ENCODE measurements around the gene S100A8.

S100A8 gene

DNA sequence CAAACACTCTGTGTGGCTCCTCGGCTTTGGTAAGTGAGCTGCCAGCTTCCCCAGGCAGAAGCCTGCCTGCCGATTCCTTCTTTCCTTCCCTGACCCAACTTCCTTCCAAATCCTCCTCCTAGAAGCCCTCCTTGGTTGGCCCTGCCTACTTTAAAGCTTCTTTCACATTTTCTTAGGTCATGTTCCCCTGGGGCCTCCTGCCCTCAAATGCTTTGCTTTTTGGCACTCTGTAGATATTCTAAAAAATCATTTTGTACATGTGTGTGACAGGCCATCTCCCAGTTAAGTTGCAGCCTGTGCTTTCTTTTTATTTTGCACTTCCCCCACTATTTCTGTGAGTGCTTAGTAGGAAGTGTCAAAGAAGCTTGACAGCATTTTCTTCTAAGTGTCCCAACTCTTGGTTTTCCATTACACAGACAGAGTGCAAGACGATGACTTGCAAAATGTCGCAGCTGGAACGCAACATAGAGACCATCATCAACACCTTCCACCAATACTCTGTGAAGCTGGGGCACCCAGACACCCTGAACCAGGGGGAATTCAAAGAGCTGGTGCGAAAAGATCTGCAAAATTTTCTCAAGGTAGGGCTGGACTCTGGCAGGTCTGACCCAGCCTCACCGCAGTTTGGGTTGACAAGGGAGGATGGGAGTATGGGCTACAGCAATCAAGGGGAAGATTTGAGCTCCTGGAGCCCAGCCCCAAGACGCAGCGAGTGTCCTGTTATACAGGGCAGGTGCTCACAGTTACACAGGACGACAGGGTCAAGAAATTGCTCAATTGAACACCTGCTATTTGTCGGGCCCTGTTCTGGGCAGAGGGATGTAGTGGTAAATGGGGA lies 32.8 kb downstream of the S100A8 start, which contains the start of gene S100A9:
S100A9 (plus strand) TSS at position 2 of the 838 bp plus-strand sequence; CDS start at position 432, 430 bp downstream.
- no peaks in the 10 kb centered on the region for H3K4me1 ChIP-seq (ENCODE audit: control insufficient read depth, low read depth, low read length)
- H3K27ac ChIP-seq (ENCODE audit: low read length), result no peak within 1 kb of the TSS

DNA sequence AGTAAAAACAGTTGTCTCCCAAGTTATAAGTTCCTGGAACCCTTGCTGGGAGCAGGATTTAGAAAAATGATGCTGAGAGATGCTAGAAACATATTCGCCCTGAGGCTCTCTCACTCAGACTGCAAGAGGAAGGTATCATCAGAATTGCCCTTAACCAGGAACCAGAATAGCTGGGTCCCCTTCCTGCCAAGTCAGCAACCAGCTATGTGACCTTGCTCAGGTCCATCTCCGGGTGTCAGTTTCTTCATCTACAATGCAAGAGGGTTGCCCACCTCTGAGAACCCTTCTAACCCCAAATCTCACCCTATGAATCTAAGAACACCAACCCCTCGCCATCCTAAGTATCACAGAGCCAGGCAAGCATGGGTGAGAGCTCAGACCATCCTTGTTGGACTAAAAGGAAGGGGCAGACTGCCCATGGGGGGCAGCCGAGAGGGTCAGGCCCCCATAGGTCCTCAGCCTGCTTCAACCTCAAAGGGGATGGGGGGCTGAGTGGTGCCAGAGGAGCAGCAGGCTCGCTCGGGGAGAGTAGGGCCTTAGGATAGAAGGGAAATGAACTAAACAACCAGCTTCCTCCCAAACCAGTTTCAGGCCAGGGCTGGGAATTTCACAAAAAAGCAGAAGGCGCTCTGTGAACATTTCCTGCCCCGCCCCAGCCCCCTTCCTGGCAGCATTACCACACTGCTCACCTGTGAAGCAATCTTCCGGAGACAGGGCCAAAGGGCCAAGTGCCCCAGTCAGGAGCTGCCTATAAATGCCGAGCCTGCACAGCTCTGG lies 33.6 kb downstream of the S100A8 start:
- Histone ChIP-seq H3K9ac (ENCODE audit: low read length) (no peak overlapping the region), H3K27ac (ENCODE audit: low read length) (no peak overlapping the region), H3K27me3 (ENCODE audit: control insufficient read depth, insufficient read depth, low read length) (no peaks in the 10 kb centered on the region), H3K4me3 (ENCODE audit: low read length) (no peak overlapping the region), H3K36me3 (ENCODE audit: control insufficient read depth, low read depth, low read length) (no peaks in the 10 kb centered on the region), H3K4me1 (ENCODE audit: control insufficient read depth, low read depth, low read length) (no peaks in the 10 kb centered on the region), H3K9me3 (ENCODE audit: control insufficient read depth, low read depth, low read length) (no peaks in the 10 kb centered on the region)

More for the DNA sequence above, 32.8 kb downstream of the S100A8 start, which contains the start of gene S100A9:
- H3K9me3 ChIP-seq (ENCODE audit: control insufficient read depth, low read depth, low read length), result no peaks in the 10 kb centered on the region
- no peak within 1 kb of the TSS for H3K9ac ChIP-seq (ENCODE audit: low read length)
- H3K36me3 ChIP-seq (ENCODE audit: control insufficient read depth, low read depth, low read length), result no peaks in the 10 kb centered on the region
- no peaks in the 10 kb centered on the region for H3K27me3 ChIP-seq (ENCODE audit: control insufficient read depth, insufficient read depth, low read length)
- H3K4me3 ChIP-seq (ENCODE audit: low read length), result no peak within 1 kb of the TSS

DNA sequence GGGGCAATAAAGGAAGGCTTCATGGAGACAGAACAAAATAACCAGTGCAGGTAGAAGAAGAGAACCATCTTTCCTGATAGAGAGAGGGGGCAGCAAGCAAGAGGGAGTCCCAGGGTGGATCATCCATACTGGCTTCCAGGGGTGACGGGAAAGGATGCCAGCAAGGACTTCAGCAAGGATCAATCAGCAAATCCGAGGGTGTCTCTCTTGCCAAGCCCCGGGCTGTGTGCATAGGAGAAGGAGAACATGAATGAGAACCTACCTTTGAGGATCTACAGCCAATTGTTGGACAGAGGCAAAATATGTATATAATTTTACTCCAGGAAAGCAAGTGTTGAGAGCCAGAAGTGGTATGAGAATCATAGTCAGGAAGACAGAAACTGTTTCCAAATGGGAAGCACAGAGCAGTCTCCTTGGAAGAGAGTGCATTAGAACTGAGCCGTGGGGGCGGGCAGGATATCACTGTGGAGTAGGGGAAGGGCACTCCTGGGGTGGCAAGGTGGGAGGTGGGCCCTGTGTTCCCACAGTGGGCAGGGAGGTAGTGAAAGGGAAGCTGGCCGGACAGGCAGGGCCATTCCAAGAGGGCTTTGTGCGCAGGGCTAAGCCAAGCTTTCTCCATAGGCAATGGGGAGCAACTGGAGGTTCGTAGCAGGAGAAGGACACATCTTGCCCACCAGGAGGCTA lies 34.3 kb downstream of the S100A8 start:
- Histone ChIP-seq H3K9me3 (ENCODE audit: control insufficient read depth, low read depth, low read length) (no peaks in the 10 kb centered on the region), H3K9ac (ENCODE audit: low read length) (no peak overlapping the region), H3K36me3 (ENCODE audit: control insufficient read depth, low read depth, low read length) (no peaks in the 10 kb centered on the region), H3K4me3 (ENCODE audit: low read length) (no peak overlapping the region), H3K27ac (ENCODE audit: low read length) (no peak overlapping the region), H3K27me3 (ENCODE audit: control insufficient read depth, insufficient read depth, low read length) (no peaks in the 10 kb centered on the region), H3K4me1 (ENCODE audit: control insufficient read depth, low read depth, low read length) (no peaks in the 10 kb centered on the region)

DNA sequence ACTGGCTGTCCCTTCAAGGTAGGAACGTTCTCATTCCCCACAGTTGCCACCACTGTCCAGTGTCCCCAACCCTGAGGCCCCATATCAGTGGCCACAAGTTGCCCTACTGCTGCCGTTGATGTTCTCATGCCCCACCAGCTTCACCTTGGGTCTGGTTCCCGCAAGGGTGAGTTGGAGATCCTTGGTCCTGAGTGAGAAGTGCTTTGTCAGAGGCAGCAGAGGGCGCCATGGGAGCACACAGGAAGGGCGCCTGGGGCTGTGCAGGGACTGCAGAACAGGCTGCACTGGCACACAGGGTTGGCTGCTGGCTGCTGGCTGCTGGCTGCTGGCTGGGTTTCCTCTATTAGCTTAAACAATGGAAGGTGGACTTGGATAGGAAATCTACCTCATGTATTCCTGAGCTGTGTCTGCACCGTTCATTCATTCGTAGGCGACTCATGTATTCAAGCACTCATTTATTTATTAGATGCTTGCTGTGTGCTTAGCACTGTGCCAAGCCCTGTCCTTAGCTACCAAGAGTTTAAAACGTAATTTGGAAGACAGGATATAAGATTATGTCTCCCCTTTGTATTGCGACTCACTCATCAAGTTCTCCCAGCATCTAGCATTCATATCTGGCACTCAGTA lies 35.3 kb downstream of the S100A8 start:
- no peak overlapping the region for H3K9ac ChIP-seq (ENCODE audit: low read length)
- H3K27me3 ChIP-seq (ENCODE audit: control insufficient read depth, insufficient read depth, low read length), result no peaks in the 10 kb centered on the region
- no peak overlapping the region for H3K4me3 ChIP-seq (ENCODE audit: low read length)
- no peaks in the 10 kb centered on the region for H3K9me3 ChIP-seq (ENCODE audit: control insufficient read depth, low read depth, low read length)
- H3K27ac ChIP-seq (ENCODE audit: low read length), result no peak overlapping the region
- H3K36me3 ChIP-seq (ENCODE audit: control insufficient read depth, low read depth, low read length), result no peaks in the 10 kb centered on the region
- H3K4me1 ChIP-seq (ENCODE audit: control insufficient read depth, low read depth, low read length), result no peaks in the 10 kb centered on the region

DNA sequence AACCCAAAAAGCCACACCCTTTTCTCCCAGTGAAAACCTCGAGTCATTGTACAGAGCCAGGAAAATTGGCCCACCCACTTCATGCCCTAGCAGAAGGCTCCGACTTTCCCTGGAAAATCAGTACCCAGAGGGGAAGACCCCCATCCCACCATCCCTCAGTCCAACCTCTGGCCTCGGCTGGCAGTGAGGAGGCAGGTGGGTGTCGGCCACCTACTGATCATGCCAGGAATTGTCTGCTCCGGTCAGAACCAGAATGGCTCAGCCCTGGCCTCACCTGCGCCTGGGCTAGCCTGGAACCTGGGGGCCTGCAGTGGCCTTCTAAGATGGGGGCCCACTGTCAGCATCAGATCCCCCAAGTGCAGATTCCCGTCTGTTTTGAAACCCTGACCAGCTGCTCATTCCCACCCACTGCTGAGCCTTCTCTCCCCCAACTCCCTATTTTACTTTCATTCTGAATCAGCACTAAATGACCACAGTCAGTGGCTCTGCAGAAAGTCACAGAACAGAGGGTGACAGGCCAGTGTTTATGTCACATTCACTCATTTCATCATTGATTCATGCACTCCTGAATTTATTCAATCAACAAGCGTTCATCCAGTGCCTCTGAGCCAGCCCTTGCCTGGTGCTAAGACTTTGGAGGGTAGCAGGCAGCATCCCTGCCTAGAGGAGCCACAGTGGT lies 36.2 kb downstream of the S100A8 start:
- no peak overlapping the region for H3K27ac ChIP-seq (ENCODE audit: low read length)
- no peak overlapping the region for H3K4me3 ChIP-seq (ENCODE audit: low read length)
- no peaks in the 10 kb centered on the region for H3K4me1 ChIP-seq (ENCODE audit: control insufficient read depth, low read depth, low read length)
- no peaks in the 10 kb centered on the region for H3K9me3 ChIP-seq (ENCODE audit: control insufficient read depth, low read depth, low read length)
- no peaks in the 10 kb centered on the region for H3K36me3 ChIP-seq (ENCODE audit: control insufficient read depth, low read depth, low read length)
- H3K9ac ChIP-seq (ENCODE audit: low read length), result no peak overlapping the region
- no peaks in the 10 kb centered on the region for H3K27me3 ChIP-seq (ENCODE audit: control insufficient read depth, insufficient read depth, low read length)

DNA sequence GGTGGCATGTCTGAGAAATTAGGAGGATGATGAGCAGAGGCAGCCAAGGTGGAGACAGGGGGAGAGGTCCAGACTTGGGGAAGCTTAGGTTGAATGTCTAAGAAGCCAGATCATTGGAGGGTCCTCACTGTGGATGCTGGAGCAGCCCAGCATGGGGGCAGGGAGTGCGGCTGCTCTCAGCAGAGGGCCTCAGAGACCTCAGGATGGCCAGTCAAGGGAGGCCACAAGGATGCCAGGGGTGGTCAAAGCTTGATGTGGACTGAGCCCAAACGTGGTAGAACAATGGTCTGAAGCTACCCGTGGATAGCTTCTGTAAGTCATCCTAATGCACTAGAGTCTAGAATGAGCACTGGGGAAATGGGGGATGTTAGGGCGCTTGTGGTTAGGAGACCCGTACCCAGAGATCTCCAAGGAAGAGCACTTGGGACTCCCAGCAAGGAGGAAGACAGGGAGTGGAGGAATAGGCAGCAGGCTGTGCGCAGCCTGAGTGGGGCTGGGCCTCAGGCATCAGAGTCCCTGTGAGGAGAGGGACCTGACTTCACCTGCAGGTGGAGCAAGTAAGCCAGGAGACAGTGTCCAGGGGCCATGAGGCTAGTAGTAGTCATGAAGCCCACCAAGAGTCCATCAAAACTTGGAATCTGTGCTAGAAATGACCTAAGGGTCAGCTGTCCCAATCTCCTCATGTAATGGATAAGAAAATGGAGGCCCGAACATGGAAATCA lies 37.5 kb downstream of the S100A8 start:
- no peak overlapping the region for H3K27ac ChIP-seq (ENCODE audit: low read length)
- H3K4me3 ChIP-seq (ENCODE audit: low read length), result no peak overlapping the region
- H3K9me3 ChIP-seq (ENCODE audit: control insufficient read depth, low read depth, low read length), result no peaks in the 10 kb centered on the region
- H3K36me3 ChIP-seq (ENCODE audit: control insufficient read depth, low read depth, low read length), result no peaks in the 10 kb centered on the region
- H3K27me3 ChIP-seq (ENCODE audit: control insufficient read depth, insufficient read depth, low read length), result no peaks in the 10 kb centered on the region
- H3K9ac ChIP-seq (ENCODE audit: low read length), result no peak overlapping the region
- no peaks in the 10 kb centered on the region for H3K4me1 ChIP-seq (ENCODE audit: control insufficient read depth, low read depth, low read length)

DNA sequence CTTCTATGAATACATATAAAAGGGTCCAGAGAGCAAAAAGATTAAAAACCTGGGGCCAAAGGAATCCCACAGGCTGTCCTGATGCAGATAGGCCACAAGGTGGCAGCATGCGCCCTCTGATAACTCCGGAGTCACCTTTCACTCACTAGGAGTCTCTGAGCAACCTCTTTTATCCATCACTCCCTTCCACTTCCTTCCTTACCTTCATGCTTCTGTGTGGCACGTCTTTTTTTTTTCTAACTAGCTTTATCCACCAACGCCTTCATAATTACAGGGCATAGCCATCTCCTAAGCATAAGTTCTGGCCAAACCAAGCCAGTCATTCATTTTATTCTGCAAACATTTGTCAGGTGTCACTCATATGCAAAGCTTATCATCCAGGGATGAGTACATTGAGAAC lies 38.4 kb downstream of the S100A8 start:
- Histone ChIP-seq H3K4me3 (ENCODE audit: low read length) (no peak overlapping the region), H3K27ac (ENCODE audit: low read length) (no peak overlapping the region), H3K36me3 (ENCODE audit: control insufficient read depth, low read depth, low read length) (no peaks in the 10 kb centered on the region), H3K27me3 (ENCODE audit: control insufficient read depth, insufficient read depth, low read length) (no peaks in the 10 kb centered on the region), H3K9me3 (ENCODE audit: control insufficient read depth, low read depth, low read length) (no peaks in the 10 kb centered on the region), H3K4me1 (ENCODE audit: control insufficient read depth, low read depth, low read length) (no peaks in the 10 kb centered on the region), H3K9ac (ENCODE audit: low read length) (no peak overlapping the region)

DNA sequence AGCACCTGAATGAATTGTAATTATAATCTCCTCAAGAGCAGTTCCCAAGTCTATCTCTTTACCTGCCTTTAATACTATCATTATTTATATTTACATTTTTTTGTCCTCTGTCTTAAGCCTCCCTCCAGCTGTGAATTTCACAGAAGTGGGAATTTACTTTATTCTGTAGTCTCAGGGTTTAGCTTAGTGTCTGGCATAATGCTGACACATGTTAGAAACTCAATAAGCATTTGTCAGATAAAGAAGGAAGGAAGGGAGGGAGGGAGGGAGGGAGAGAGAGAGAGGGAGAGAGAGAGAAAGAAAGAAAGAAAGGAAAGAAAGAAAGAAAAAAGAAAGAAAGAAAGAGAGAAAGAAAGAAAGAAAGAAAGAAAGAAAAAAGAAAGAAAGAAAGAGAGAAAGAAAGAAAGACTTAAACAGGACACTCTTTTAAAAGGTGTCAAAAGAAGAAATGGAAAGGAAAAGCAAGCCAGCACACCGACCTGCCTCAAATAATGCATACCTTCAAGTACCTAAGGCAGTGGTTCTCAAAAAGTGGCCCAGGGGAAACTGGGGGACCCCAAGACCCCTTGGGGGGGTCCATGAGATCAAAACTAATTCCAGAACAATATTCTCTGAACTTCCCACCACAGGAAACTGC lies 40.4 kb downstream of the S100A8 start:
- H3K27me3 ChIP-seq (ENCODE audit: control insufficient read depth, insufficient read depth, low read length), result no peaks in the 10 kb centered on the region
- no peak overlapping the region for H3K4me3 ChIP-seq (ENCODE audit: low read length)
- H3K36me3 ChIP-seq (ENCODE audit: control insufficient read depth, low read depth, low read length), result no peaks in the 10 kb centered on the region
- H3K27ac ChIP-seq (ENCODE audit: low read length), result no peak overlapping the region
- no peaks in the 10 kb centered on the region for H3K4me1 ChIP-seq (ENCODE audit: control insufficient read depth, low read depth, low read length)
- no peak overlapping the region for H3K9ac ChIP-seq (ENCODE audit: low read length)
- H3K9me3 ChIP-seq (ENCODE audit: control insufficient read depth, low read depth, low read length), result no peaks in the 10 kb centered on the region

DNA sequence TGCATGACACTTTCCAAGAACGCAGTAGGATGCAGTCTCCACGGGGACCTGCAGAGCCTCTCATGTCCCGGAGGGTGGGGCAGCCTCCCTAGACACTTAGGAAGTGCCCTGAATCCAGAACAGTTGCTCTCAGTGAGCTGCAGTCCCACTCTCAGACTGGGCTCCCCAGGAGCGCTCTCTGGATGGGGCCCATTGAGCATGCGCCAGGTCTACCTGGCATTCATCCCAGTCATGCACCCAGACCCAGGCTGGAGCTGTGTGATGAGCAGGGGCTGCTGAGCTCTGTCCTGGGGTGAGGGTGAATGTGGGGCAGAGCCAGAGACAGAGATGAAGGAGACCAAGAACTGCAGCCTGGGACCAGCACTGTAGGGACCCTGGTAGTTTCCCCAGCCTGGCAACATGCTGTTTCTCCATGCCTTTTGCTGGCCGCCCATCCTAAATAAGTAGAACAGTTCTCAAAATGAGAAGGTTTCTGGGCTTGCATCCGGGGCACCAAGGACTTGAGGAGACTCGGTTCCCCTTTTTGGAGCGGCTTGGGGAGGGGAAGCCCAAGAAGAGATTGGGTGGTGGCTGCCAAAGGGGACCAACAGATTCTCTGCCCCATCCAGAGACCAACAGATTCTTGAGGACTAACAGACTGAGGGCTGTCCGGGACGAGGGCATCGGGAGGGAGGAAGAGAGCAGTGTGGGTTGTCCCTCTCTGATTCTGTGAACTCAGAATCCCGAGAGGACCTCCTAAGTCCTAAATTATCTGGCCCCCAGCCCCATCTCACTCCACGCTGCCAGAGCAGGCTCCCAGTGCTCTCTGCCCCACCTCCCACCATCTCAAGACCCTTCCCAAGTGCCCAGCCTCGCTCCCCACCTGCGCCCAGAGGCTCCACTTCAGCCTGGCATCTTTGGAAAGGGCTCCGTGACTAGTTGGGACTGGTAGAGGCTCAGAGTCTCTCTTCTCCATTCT lies 41.2 kb downstream of the S100A8 start:
- Histone ChIP-seq H3K9me3 (ENCODE audit: control insufficient read depth, low read depth, low read length) (no peaks in the 10 kb centered on the region), H3K36me3 (ENCODE audit: control insufficient read depth, low read depth, low read length) (no peaks in the 10 kb centered on the region), H3K27me3 (ENCODE audit: control insufficient read depth, insufficient read depth, low read length) (no peaks in the 10 kb centered on the region), H3K27ac (ENCODE audit: low read length) (no peak overlapping the region), H3K4me3 (ENCODE audit: low read length) (no peak overlapping the region), H3K9ac (ENCODE audit: low read length) (no peak overlapping the region), H3K4me1 (ENCODE audit: control insufficient read depth, low read depth, low read length) (no peaks in the 10 kb centered on the region)

All from iPS-18a (cell line).